Smooth muscle cell (in vitro differentiated cells): ENCODE data around the gene TOP2A. TPM values are rescaled to one million over a fixed set of nuclear protein-coding genes. Genes with fewer than 3 reads are reported as not detected.

Source experiments
- DNase-seq: peaks from one replicate; lab custom pipeline; 2025; ENCODE audit not compliant: unreplicated experiment; lab: John Stamatoyannopoulos, UW
- H2AFZ ChIP-seq: fragments of 200-600 bp; sonication (generic); 2 replicates; pipeline ENCODE4 v1.6.0; 2016; ENCODE audit warnings: antibody characterized with exemption, low read depth, mild to moderate bottlenecking
- H3F3A ChIP-seq: fragments of 200-600 bp; sonication (generic); 2 replicates; pipeline ENCODE4 v1.6.0; 2017; ENCODE audit warnings: antibody characterized with exemption, low read depth
- H3K27ac ChIP-seq: fragments of 200-600 bp; sonication (generic); 2 replicates; pipeline ENCODE4 v1.5.1; 2016; ENCODE audit warnings: low read depth, mild to moderate bottlenecking
- H3K27me3 ChIP-seq: fragments of 200-600 bp; sonication (generic); 2 replicates; pipeline ENCODE4 v1.6.1; 2016; ENCODE audit warnings: low read depth, mild to moderate bottlenecking
- H3K36me3 ChIP-seq: fragments of 200-600 bp; sonication (generic); 2 replicates; pipeline ENCODE4 v1.5.1; 2016; ENCODE audit warnings: low read depth
- H3K4me1 ChIP-seq: fragments of 200-600 bp; sonication (generic); 2 replicates; pipeline ENCODE4 v1.5.1; 2016; ENCODE audit warnings: low read depth
- H3K4me2 ChIP-seq: fragments of 200-600 bp; sonication (generic); 2 replicates; pipeline ENCODE4 v1.6.0; 2016; ENCODE audit warnings: mild to moderate bottlenecking
- H3K4me3 ChIP-seq: fragments of 200-600 bp; sonication (generic); 2 replicates; pipeline ENCODE4 v1.5.1; 2016; ENCODE audit warnings: mild to moderate bottlenecking
- H3K79me2 ChIP-seq: fragments of 200-600 bp; sonication (generic); 2 replicates; pipeline ENCODE4 v1.6.0; 2016; ENCODE audit warnings: low read depth, mild to moderate bottlenecking
- H3K9ac ChIP-seq: fragments of 200-600 bp; sonication (generic); 2 replicates; pipeline ENCODE4 v1.6.0; 2016; ENCODE audit warnings: low read depth
- H3K9me3 ChIP-seq: fragments of 200-600 bp; sonication (generic); replicated peaks from 2 replicates; pipeline ENCODE4 v1.5.1; 2016; ENCODE audit warnings: low read depth
- H4K20me1 ChIP-seq: fragments of 200-600 bp; sonication (generic); 2 replicates; pipeline ENCODE4 v1.6.0; 2016; ENCODE audit warnings: low read depth
- CTCF ChIP-seq: fragments of 200-600 bp; sonication (generic); IDR thresholded peaks from 2 replicates; pipeline ENCODE4 v1.5.1; 2017; ENCODE audit warnings: borderline replicate concordance, mild to moderate bottlenecking, antibody characterized with exemption; ENCODE audit not compliant: insufficient read depth, poor library complexity, severe bottlenecking
- WGBS: methylation state at CpG from one replicate; pipeline ENCODE4 v1.1.7; 2016; ENCODE audit warnings: low lambda C conversion rate; 5-methylcytosine and 5-hydroxymethylcytosine counted together
- polyA plus RNA-seq: library from polyadenylated mRNA; unstranded; fragments of >200 nt; fragmentation: Nextera tagmentation; extraction: Ambion mirVana; gene quantifications from 2 replicates; pipeline ENCODE4 v1.2.1, GENCODE V29; 2016
- small RNA-seq: library from RNA; depleted of rRNA; stranded (forward); fragments of <200 nt; gene quantifications from one replicate; pipeline ENCODE3, GENCODE V24; 2014
- total RNA-seq: library from RNA; depleted of rRNA; stranded (reverse); fragments of >200 nt; gene quantifications from 2 replicates; pipeline ENCODE4 v1.2.3, GENCODE V29; 2014

Gene TOP2A
- total and polyA plus RNA-seq, 2 experiments from 2014 or later, result 26.2 to 45.5 TPM

- peak; percentile 74 for DNase-seq
- Histone ChIP-seq H2AFZ (peak overlapping the region; percentile 44), H3K4me3 (peak overlapping the region; percentile 90), H3K27ac (peak overlapping the region; percentile 89), H3F3A (peaks cover 12% of the 10 kb centered on the region), H3K4me2 (peak overlapping the region; percentile 99), H3K27me3 (no peaks in the 10 kb centered on the region), H3K9ac (peak overlapping the region; percentile 91), H3K9me3 (no peaks in the 10 kb centered on the region), H3K36me3 (no peaks in the 10 kb centered on the region), H3K4me1 (peaks cover 40% of the 10 kb centered on the region), H3K79me2 (peaks cover 34% of the 10 kb centered on the region), H4K20me1 (peaks cover 81% of the 10 kb centered on the region)
- no peak for TF ChIP-seq CTCF
- WGBS, result under 1% methylated on average over 42 of the region's 55 CpGs
Measured at GRCh38 chr17:40340880-40341807, 76.6 kb downstream of the TOP2A start.

GRCh38 chr17:40340327-40340726, 77.4 kb downstream of the TOP2A start:
- TF ChIP-seq CTCF, result no peak
- Histone ChIP-seq H2AFZ (no peak overlapping the region), H4K20me1 (peaks cover 81% of the 10 kb centered on the region), H3K4me2 (no peak overlapping the region), H3K4me1 (peaks cover 32% of the 10 kb centered on the region), H3K27ac (peak overlapping the region; percentile 89), H3K79me2 (peaks cover 35% of the 10 kb centered on the region), H3K9ac (no peak overlapping the region), H3K36me3 (no peaks in the 10 kb centered on the region), H3K9me3 (no peaks in the 10 kb centered on the region), H3K27me3 (no peaks in the 10 kb centered on the region), H3K4me3 (no peak overlapping the region), H3F3A (peaks cover 12% of the 10 kb centered on the region)
- WGBS, result 100% methylated on average over 1 of the region's 1 CpG
- no peak for DNase-seq

- H3K27ac ChIP-seq, result no peak overlapping the region
- peaks cover 84% of the 10 kb centered on the region for H4K20me1 ChIP-seq
- TF ChIP-seq CTCF, result no peak
- H3K4me1 ChIP-seq, result peaks cover 29% of the 10 kb centered on the region
- WGBS, result 89% methylated on average over 13 of the region's 13 CpGs
- no peaks in the 10 kb centered on the region for H3K9me3 ChIP-seq
- H3F3A ChIP-seq, result peaks cover 12% of the 10 kb centered on the region
- H3K36me3 ChIP-seq, result no peaks in the 10 kb centered on the region
- no peak overlapping the region for H3K4me3 ChIP-seq
- H3K27me3 ChIP-seq, result no peaks in the 10 kb centered on the region
- H3K4me2 ChIP-seq, result no peak overlapping the region
- no peak for DNase-seq
- H3K9ac ChIP-seq, result no peak overlapping the region
- H2AFZ ChIP-seq, result no peak overlapping the region
- H3K79me2 ChIP-seq, result peaks cover 36% of the 10 kb centered on the region
Measured at GRCh38 chr17:40338941-40339649, 78.6 kb downstream of the TOP2A start.

Small RNA genes lying within 50 kb of the gene (small RNA-seq; reads per million reads assigned to genes)
- not detected for gene RF00019
- not detected for gene RNA5SP441

Other genes starting within 250 kb of the TOP2A start
- 2.6 and 4.0 TPM in 2 replicates for gene RAPGEFL1, start 240.4 kb downstream of the TOP2A start, total RNA-seq
- 3.1 and 6.9 TPM in 2 replicates for gene RAPGEFL1, start 240.4 kb downstream of the TOP2A start, polyA plus RNA-seq
- gene WIPF2, start 198.6 kb downstream of the TOP2A start, total RNA-seq, result 6.5 and 6.7 TPM in 2 replicates
- 13.9 and 19.6 TPM in 2 replicates for gene WIPF2, start 198.6 kb downstream of the TOP2A start, polyA plus RNA-seq
- 10.4 and 15.1 TPM in 2 replicates for gene CDC6, start 130.0 kb downstream of the TOP2A start, total RNA-seq
- 5.2 and 5.5 TPM in 2 replicates for gene CDC6, start 130.0 kb downstream of the TOP2A start, polyA plus RNA-seq
- 13.6 and 22.5 TPM in 2 replicates for gene RARA, start 108.7 kb downstream of the TOP2A start, total RNA-seq
- gene RARA, start 108.7 kb downstream of the TOP2A start, polyA plus RNA-seq, result 21.6 and 22.1 TPM in 2 replicates
- gene GJD3, start 53.2 kb downstream of the TOP2A start, total RNA-seq, result not detected in 2 replicates
- gene GJD3, start 53.2 kb downstream of the TOP2A start, polyA plus RNA-seq, result 0.27 and 0.30 TPM in 2 replicates
- gene IGFBP4, start 25.6 kb upstream of the TOP2A start, total RNA-seq, result 63.8 and 91.0 TPM in 2 replicates
- gene IGFBP4, start 25.6 kb upstream of the TOP2A start, polyA plus RNA-seq, result 305 and 413 TPM in 2 replicates
- gene TNS4, start 83.7 kb upstream of the TOP2A start, total RNA-seq, result 0.63 and 1.2 TPM in 2 replicates
- gene TNS4, start 83.7 kb upstream of the TOP2A start, polyA plus RNA-seq, result 0.13 and 3.3 TPM in 2 replicates
- gene CCR7, start 147.6 kb upstream of the TOP2A start, total RNA-seq, result not detected in 2 replicates
- not detected in 2 replicates for gene CCR7, start 147.6 kb upstream of the TOP2A start, polyA plus RNA-seq
- gene SMARCE1, start 229.9 kb upstream of the TOP2A start, total RNA-seq, result 87.5 and 95.9 TPM in 2 replicates
- 101 and 115 TPM in 2 replicates for gene SMARCE1, start 229.9 kb upstream of the TOP2A start, polyA plus RNA-seq
- not detected in 2 replicates for gene KRT222, start 247.3 kb upstream of the TOP2A start, total RNA-seq
- gene KRT222, start 247.3 kb upstream of the TOP2A start, polyA plus RNA-seq, result not detected in 2 replicates